Measurements from ENCODE around the gene RBM43. TPM values are rescaled to one million over a fixed set of nuclear protein-coding genes. Genes with fewer than 3 reads are reported as not detected.

Gene RBM43
- total RNA-seq, 4 donors from 2014 or later = 9.4 to 15.8 (median 10.2) TPM

DNA sequence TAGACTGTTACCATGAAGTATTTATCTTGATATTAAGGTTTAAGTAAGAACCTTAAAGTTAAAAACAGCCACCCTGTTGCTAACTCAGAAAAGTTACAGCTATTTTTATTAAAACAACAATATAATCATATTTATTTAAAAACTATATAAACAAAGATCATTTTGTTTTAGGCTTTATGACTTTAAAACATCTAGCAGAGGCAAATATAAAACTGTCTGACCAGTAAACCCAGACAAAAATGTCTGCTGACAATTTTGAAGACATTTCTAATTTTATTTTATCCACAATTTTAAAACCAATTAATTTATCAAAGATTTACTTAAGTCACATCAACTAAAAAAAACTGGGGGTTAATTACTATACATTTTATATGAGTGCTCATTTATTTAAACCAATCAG is 14.2 kb downstream of the RBM43 start:
- no peak overlapping the region for H3K4me3 ChIP-seq (replicated peaks in 1 of 3)
- intact Hi-C loops (cut with DNase I) = no loop called here
- H3K27me3 ChIP-seq = no peaks in the 10 kb centered on the region
- peaks cover 14 to 19% of the 10 kb centered on the region in 2 donors for H3K4me1 ChIP-seq
- no peaks in the 10 kb centered on the region for H3K9me3 ChIP-seq
- TF ChIP-seq, protein P1, sequence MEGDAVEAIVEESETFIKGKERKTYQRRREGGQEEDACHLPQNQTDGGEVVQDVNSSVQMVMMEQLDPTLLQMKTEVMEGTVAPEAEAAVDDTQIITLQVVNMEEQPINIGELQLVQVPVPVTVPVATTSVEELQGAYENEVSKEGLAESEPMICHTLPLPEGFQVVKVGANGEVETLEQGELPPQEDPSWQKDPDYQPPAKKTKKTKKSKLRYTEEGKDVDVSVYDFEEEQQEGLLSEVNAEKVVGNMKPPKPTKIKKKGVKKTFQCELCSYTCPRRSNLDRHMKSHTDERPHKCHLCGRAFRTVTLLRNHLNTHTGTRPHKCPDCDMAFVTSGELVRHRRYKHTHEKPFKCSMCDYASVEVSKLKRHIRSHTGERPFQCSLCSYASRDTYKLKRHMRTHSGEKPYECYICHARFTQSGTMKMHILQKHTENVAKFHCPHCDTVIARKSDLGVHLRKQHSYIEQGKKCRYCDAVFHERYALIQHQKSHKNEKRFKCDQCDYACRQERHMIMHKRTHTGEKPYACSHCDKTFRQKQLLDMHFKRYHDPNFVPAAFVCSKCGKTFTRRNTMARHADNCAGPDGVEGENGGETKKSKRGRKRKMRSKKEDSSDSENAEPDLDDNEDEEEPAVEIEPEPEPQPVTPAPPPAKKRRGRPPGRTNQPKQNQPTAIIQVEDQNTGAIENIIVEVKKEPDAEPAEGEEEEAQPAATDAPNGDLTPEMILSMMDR (IDR thresholded peaks at IDR 0.05) = no peak
- no peak for TF ChIP-seq POLR2A (IDR thresholded peaks at IDR 0.05)
- no peak overlapping the region for H3K27ac ChIP-seq
- peaks cover 0 to 6% of the 10 kb centered on the region in 2 donors for H3K36me3 ChIP-seq
- DNase-seq = no peak

- WGBS, 2 donors = 88 to 91% methylated on average over 1 of the region's 1 CpG
Measured at GRCh38 chr2:151246152-151246551, 15.5 kb downstream of the RBM43 start.

GRCh38 chr2:151243468-151243867 is 18.2 kb downstream of the RBM43 start:
- H3K4me3 ChIP-seq (replicated peaks in 1 of 3) = no peak overlapping the region
- WGBS, 2 donors = 93 to 96% methylated on average over 3 of the region's 3 CpGs
- no peaks in the 10 kb centered on the region for H3K36me3 ChIP-seq
- H3K4me1 ChIP-seq = no peaks in the 10 kb centered on the region
- no peak for DNase-seq
- intact Hi-C loops (cut with DNase I) = no loop called here
- no peaks in the 10 kb centered on the region for H3K27me3 ChIP-seq
- H3K9me3 ChIP-seq = no peaks in the 10 kb centered on the region
- TF ChIP-seq, protein P1 (IDR thresholded peaks at IDR 0.05) = no peak
- TF ChIP-seq POLR2A (IDR thresholded peaks at IDR 0.05) = no peak
- H3K27ac ChIP-seq = no peak overlapping the region

More at GRCh38 chr2:151246152-151246551, 15.5 kb downstream of the RBM43 start:
- no peak for TF ChIP-seq POLR2A (IDR thresholded peaks at IDR 0.05)
- TF ChIP-seq, protein P1 (IDR thresholded peaks at IDR 0.05) = no peak
- DNase-seq = no peak
- no peaks in the 10 kb centered on the region for H3K27me3 ChIP-seq
- intact Hi-C loops (cut with DNase I) = no loop called here
- H3K36me3 ChIP-seq = peaks cover 0 to 6% of the 10 kb centered on the region in 2 donors
- peaks cover 3 to 6% of the 10 kb centered on the region in 2 donors for H3K4me1 ChIP-seq
- no peak overlapping the region for H3K27ac ChIP-seq
- H3K4me3 ChIP-seq (replicated peaks in 1 of 3) = no peak overlapping the region
- no peaks in the 10 kb centered on the region for H3K9me3 ChIP-seq

DNA sequence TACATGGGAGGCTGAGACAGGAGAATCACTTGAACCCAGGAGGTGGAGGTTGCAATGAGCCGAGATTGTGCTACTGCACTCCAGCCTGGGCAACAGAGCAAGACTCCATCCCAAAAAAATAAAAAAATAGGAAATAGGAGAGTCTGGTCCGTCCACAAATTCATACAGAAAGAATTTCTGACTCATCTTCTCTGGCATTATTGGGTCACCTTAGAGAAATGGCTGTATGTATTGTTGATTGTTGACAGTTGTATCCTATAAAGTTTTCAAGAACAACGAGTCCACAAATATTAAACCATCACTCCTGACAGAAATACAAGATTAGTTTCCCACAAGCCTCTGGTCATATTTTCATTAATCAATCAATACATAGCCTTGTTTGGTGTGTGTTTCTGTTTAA is 20.4 kb downstream of the RBM43 start:
- Histone ChIP-seq H3K4me1 (no peaks in the 10 kb centered on the region), H3K27ac (no peak overlapping the region), H3K27me3 (no peaks in the 10 kb centered on the region), H3K9me3 (no peaks in the 10 kb centered on the region), H3K4me3 (replicated peaks in 1 of 3) (no peak overlapping the region), H3K36me3 (no peaks in the 10 kb centered on the region)
- TF ChIP-seq, protein P1 (IDR thresholded peaks at IDR 0.05) = no peak
- no peak for TF ChIP-seq POLR2A (IDR thresholded peaks at IDR 0.05)
- 88 to 91% methylated on average over 3 of the region's 3 CpGs for WGBS, 2 donors
- intact Hi-C loops (cut with DNase I) = no loop called here
- no peak for DNase-seq

GRCh38 chr2:151240433-151240832 is 21.2 kb downstream of the RBM43 start:
- H3K4me3 ChIP-seq (replicated peaks in 1 of 3) = no peak overlapping the region
- no peak for DNase-seq
- WGBS, 2 donors = 68 to 74% methylated on average over 1 of the region's 1 CpG
- no peak overlapping the region for H3K27ac ChIP-seq
- no peaks in the 10 kb centered on the region for H3K4me1 ChIP-seq
- H3K27me3 ChIP-seq = no peaks in the 10 kb centered on the region
- intact Hi-C loops (cut with DNase I) = no loop called here
- no peaks in the 10 kb centered on the region for H3K36me3 ChIP-seq
- no peaks in the 10 kb centered on the region for H3K9me3 ChIP-seq
- no peak for TF ChIP-seq POLR2A (IDR thresholded peaks at IDR 0.05)
- TF ChIP-seq, protein P1 (IDR thresholded peaks at IDR 0.05) = no peak

Measured in thyroid gland (tissue), 4 donors.